Left cardiac atrium (tissue), 4 donors: ENCODE measurements around the gene EFCAB11. TPM values are rescaled to one million over a fixed set of nuclear protein-coding genes. Genes with fewer than 3 reads are reported as not detected.

Source experiments
- ATAC-seq, 2 donors: fragments of 200-7000 bp; cut with Tn5 transposase; one replicate each; pipeline ENCODE4 v1.9.1; 2020; ENCODE audit warnings: mild to moderate bottlenecking in 2 of 2, moderate library complexity in 2 of 2
- DNase-seq: peaks from one replicate; pipeline ENCODE4 v3.0.0-alpha.2; 2020
- intact Hi-C, 2 donors: fragments of 100-400 bp; cut with DNase I; formaldehyde crosslinking; loops; one replicate each; pipeline versions ENCODE4 v1.14.1 to v1.15.1; 2022 to 2023
- total RNA-seq, 2 donors: library from RNA; stranded (reverse); fragmentation: NEBNext Ultra II Directional; extraction: Animal tissue kit (Norgen Biotek cat#: 25700); gene quantifications; one replicate each; pipeline ENCODE4 v1.2.1, GENCODE V29; 2021
- donor health status: DM: no; HTN: yes; CAD: no.
- donor health status: DM: no; HTN: yes; CAD: no; lungs with severe emphysema.
- donor health status: DM: yes; HTN: yes; CAD: no.
- donor health status: Dilated cardiomyopathy.

Gene EFCAB11
- total RNA-seq, 2 donors from 2014 or later = 2.8 to 3.8 TPM

DNA sequence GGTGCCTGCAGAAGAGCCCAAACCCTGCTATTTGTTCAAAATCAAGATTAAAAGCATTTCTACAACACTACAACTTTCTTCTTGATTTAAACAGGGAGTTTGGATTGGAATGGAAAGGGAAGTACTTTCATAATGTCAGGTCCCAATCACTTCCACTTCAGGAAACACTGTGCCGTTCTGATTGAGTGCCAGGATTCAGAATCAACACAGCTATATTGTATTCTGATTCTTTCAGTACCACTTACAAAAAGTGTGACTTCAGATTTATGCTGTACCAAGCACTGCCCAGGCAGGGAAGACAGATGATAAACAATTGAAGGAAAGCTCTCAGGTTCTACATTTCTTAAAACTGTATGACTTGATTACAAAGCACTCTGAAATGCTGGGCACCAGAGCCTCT, 4.4 kb upstream of the EFCAB11 start:
- intact Hi-C loops = no loop called here
- no peak for DNase-seq
- no peak for ATAC-seq

DNA sequence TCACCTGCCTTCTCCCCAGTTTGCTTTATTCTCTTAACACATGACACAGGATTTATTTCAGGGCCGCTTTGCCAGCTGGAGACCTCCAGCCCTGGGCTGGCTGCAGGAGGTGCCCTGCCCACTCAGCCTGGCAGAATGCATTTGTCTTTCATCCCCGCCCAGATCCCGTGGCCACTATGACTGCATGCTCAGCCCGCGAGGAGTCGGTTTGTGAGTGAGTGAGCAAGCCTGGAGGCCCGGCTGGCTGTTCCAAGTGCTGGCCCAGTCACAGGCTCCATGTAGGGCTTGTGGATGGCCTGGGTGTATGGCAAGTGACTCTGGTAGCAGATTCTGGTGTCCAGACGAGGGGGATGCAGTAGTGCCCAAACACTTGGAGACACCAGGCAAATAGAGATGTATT, 3.3 kb upstream of the EFCAB11 start:
- ATAC-seq (no peak), DNase-seq (no peak)
- intact Hi-C loops = no loop called here

DNA sequence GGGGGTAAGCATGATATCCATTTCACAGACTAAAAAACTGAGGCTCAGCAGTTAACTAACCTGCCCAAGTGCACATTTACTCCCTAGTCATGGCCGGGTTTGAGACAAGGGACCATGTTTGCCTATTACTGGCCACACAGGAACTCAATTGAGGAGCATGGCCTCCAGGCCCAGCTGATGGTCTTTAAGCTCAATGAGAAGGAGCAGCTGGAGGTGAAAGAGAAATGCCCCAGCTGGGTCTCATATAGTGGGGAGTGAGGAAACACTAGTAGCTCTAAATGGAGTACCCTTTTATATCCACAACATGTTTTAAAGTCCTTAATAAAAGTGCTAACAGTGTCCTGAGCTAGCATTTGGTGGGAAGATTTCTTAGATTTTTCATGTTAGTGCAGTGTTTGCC, 2.8 kb upstream of the EFCAB11 start:
- ATAC-seq (no peak), DNase-seq (no peak)
- intact Hi-C loops = no loop called here

DNA sequence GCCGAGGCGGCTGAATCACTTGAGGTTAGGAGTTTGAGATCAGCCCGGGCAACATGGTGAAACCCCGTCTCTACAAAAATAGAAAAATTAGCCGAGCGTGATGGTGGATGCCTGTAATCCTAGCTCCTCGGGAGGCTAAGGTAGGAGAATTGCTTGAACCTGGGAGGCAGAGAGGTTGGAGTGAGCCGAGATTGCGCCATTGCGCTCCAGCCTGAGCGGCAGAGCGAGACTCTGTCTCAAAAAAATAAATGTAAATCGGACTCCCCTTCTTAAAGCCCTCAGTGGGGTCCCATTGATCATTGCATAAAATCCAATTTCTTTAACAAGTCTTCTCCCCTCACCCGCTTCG, 2.1 kb upstream of the EFCAB11 start:
- DNase-seq (no peak), ATAC-seq (no peak)
- intact Hi-C loops = no loop called here

DNA sequence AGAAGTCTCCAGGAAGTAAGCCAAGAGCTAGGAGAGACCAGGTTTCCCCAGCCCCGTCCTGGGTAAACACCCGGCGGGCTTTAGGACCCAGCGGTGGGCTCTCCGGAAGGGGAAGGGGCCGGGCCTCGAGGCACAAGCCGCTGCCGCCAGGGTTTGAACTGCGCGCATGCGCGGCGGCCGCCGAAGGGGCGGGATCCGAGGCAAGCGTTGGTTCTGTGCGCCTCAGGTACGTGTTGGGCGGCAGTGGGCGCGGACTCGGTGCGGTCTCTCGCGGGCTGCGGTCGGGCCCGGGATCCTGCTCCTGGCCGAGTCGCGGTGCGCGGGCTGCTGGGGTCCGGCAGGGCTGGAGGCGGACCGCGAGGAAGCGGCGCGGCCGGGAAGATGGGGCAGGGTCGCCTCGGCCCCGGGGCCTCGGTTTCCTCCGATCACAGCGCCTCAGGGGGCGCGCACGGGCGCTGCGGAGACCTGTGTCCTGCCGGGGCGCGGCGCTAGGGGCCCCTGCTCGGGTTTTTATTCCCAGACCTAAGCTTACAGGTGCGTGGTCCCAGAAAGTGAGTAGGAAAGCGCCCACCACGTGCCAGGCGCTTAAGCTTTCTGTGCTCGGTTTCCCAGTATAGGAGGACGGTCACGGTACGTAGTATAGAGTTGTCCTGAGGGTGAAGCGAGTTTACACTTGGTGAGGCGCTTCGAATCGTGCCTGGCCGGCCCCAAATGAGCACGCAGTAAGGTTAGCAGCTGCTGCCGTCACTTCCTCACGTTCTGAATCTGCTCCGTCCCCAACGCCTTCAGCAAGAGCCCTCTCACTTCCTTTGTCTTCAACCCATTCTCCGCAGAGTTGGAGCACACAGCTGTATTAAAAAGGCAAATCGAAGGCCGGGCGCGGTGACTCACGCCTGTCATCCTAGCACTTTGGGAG, 1.5 kb upstream of the EFCAB11 start, which contains the start of gene TDP1:
TSS of gene TDP1 (plus strand) at position 183 of the 916 bp plus-strand sequence. CDS start 7,188 bp downstream, outside the sequence.
- intact Hi-C loops = no loop called here
- DNase-seq (peak; percentile 96), ATAC-seq (peak; percentile 92 to 95)

DNA sequence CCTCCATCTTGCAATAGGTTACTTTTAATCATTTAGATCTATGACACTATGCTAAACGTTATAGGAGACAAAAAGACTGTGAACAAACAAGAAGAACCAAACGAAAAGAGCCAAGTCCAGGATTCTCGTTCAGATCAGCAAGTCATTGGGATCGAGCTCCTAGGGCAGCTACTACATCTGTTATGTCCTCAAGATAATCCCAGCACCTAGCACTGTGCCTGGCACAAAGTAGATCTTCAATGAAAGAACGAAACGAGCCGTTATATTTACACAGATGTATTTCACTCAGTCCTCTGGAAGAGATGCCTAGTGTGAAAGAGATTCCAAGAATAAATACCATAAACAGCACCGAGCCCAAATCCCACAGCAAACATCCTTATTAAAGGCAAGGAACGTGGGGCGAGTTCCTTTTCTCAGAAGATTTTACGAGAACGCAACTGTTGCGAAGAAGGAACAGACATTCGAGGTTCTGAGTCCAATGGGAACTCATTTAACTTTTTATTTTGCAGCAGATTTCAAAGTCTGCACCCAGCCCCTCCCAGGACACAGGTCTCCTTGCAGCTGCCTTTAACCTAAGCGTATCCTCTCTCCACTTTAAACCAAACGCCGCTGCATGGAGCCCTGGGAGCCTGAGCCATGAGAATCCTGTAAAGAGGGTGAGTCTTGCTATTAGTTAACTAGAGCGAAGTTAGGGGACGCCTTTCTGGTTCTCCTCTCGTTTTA, 653 bp upstream of the EFCAB11 start:
- intact Hi-C loops = no loop called here
- DNase-seq = no peak
- ATAC-seq = peak; percentile 21 to 41

DNA sequence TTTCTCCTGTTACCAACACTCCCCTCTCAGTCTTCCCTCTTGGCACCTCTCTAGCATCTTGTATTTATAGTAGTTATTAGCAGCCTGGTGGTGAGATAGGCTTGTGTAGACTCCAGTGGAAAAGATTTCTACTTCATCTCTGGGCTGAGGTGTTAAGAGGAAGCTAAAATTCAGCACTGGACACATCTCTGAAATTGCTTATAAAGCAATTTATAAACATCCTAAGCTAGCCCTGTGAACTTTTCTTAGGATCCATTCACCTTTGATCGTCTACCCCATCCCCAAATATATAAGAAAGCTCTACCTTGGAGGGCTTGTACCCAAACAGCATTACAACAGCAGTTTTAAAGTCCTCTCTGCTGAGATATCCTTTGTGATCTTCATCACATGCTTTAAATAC, 928 bp downstream of the EFCAB11 start:
- intact Hi-C loops = no loop called here
- DNase-seq = no peak
- ATAC-seq = no peak

DNA sequence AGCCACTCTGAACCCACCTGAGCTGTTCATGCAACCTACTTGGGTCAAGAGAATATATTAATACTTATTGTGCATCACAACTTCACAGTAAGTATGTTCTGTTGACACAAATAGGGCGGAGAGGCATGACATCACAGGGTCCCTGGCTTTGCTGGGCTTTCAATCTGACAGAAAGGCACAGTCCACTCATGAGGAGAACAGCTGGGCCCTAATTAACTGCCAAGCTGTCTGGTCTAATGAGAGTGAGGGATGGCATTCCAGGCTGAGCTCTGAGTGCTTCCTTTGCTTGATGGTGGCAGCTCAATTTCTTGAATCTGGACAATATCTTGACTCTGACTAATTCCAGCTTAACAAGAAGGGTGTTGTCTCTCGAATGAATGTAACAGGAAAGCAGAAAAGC, 2.0 kb downstream of the EFCAB11 start:
- intact Hi-C loops = no loop called here
- DNase-seq = no peak
- no peak for ATAC-seq

DNA sequence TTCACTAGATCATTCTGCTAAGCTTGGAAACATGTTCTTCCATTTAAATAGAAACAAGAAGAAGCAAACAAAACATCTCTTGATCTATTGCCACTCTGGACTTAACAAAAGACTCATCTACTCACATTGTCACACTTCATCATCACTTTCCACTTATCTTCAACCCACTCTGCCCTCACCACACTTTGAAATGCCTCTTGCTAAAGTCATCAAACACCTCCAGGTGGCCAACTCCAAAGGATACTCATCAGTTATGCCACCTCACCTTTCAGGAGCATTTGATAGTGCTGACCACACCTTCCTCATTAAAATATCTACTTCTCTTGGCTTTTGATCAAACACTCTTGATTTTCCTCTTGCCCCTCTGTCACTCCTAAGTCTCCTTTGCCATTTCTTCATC, 7.2 kb downstream of the EFCAB11 start:
- intact Hi-C loops = no loop called here
- DNase-seq (no peak), ATAC-seq (no peak)

DNA sequence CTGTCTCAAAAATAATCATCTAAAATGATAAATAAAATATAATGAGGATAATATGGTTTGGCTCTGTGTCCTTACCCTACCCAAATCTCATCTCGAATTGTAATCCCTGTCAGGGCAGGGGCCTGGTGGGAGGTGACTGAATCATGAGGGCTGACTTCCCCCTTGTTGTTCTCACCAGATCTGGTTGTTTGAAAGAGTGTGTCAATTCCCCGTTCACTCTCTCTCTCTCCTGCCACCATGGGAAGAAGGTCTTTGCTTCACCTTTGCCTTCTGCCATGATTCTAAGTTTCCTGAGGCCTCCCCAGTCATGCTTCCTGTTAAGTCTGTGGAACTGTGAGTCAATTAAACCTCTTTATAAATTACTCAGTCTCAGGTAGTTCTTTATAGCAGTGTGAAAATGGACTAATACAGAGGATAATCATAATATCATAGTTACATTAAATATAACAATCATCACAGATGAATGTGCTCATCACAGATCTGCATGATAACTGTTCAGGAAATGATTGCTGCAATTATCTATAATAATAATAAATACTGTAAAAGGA, 12.6 kb downstream of the EFCAB11 start:
- intact Hi-C loops = no loop called here
- ATAC-seq (no peak), DNase-seq (no peak)

DNA sequence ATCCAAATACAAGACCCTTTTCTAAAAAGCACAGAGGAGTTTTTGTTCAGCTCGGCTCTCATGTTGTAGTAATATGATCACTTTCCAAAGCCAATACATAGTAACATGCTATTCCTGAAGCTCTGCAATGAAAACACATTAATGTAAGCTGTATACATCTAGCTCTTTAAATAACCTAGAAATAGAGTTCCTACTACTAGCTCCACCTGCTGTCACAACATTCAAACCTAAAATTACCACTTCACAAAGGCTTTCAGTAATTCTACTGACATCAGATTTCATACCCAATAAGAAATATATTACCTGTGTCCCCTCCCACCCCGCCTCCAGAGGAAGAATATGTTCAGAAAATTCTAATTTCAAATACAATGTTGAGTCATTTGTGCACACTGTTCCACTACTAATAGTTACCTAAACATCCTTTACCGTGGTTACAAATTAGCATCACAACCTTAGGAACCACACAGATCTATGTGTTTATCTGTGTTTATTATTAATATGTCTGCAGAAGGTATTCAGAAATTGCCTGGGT, 17.8 kb downstream of the EFCAB11 start:
- no peak for ATAC-seq
- intact Hi-C loops = no loop called here
- no peak for DNase-seq

DNA sequence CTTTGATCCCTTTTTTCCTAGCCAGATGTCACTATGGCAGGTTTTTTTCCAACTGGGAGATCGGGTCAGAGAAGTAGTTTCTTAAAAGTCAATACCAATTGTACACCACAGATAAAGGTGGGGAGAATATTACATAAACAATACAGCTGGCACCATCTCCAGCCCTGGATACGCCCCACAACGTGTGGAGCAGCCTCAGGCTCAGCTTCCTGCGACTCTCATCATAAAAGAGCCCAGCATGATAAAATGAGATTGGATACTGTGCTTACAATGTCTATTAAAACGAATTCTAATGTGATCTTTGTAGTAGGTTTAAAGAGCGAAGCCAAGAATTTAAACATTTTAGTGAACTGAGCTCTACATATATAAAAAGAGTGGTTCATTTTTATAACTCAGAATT, 21.5 kb downstream of the EFCAB11 start:
- intact Hi-C loops = no loop called here

DNA sequence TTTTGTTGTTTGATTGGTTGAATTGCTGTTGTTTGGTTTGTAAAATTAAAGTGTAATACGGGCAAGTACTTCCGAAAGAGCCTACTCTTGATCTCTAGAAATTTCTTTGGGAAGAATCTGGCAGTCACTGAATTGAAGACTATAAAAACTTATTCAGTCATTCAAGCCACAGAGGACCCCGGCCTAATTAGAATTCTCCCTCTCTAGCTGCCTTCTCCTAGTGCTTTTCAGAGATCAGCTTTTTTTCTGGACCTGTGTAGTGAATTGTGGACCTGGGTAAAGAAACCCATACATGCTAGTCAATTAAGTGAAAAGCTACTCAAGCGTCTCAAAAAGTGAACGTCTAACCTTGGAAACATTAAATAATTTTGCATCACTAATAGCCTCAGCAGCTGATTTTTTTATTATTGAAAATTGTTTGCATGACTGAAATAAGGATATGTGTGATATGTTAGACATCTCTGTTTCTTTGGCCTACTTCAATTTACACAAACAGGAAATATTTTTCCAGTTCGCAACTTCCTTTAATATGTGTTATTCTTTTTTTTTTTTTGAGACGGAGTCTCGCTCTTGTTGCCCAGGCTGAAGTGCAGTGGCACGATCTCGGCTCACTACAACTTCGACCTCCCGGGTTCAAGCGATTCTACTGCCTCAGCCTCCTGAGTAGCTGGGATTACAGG, 27.2 kb downstream of the EFCAB11 start:
- DNase-seq = no peak
- no peak for ATAC-seq
- intact Hi-C loops = no loop called here

More for the DNA sequence above, 21.5 kb downstream of the EFCAB11 start:
- ATAC-seq = no peak
- no peak for DNase-seq

DNA sequence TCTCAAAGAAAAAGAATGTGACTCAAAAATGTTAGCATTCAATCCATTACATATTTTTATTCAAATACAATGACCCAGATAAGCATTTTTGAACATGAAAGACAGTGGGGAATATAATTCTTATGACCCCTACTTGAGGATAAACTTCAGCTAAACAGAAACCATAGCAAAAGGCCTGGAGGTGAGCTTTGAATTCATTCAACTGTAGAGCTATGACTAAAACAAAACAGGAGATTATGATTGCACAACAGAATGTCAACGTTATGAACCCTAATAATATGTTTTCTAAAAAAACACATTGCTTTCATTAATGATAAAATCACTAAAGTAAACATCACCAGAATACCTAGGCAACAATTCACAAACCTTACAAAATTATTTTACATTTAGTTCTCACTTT, 27.8 kb downstream of the EFCAB11 start:
- intact Hi-C loops = no loop called here
- ATAC-seq (peak in 1 of 2 donors; percentile 65), DNase-seq (no peak)

DNA sequence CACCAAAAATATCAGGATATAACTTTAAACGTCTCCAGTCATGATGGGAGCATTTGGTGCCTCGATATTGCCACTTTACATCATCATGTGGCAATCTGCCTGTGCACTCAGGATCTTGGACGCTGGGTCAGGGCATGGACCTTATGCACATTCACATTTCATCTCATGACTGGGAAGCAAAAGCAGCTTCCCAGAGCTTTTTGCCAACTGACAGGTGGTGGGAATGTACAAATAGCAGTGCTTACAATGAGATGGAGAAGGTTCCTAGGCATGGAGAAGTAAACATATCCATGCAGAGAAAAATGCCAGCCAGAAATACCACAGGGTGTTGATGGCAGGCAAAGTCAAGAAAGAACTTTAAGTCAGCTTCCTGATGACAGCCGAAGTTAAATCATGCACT, 30.3 kb downstream of the EFCAB11 start:
- intact Hi-C loops = no loop called here
- DNase-seq (no peak), ATAC-seq (no peak)

DNA sequence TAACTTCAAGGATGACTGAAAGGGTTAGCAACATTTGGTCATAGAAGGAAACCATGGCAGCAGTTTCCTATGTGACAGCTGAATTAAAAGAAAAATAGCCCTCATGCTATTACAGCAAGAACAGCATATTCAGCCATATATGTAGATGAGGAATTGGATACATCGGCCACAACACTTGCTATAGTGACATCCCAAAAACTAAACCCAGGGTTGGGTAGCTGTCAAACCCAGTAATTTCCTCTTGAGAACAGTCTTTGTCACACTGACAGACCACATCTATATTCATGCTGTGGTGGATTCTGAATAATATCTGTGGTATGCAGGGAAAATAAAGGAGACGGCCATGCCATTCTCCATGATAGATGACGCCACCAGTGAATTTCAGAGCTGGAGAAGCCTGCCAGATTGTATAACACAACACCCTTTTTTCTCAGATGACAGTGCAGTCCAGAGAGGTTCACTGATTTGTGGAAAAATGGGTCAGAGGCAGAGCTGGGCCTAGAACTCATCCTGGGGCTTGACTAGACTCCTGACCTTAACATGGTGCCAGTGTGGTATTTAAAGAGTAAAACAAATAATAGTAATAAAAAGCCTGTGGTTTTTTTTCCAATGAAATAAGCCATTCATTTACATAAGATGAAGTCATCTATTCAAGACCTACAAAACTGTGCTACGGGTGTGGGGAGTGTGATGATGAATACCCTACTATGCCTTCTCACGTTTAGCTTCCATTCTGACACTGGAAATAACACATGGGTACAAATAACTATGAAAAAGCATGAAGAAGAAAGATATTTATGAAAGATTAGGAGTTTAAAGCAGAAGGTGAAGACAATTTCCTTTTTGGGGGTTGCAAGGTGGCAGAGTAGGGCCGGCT, 32.3 kb downstream of the EFCAB11 start:
- ATAC-seq = peak in 1 of 2 donors; percentile 39
- intact Hi-C loops = no loop called here
- DNase-seq = no peak

DNA sequence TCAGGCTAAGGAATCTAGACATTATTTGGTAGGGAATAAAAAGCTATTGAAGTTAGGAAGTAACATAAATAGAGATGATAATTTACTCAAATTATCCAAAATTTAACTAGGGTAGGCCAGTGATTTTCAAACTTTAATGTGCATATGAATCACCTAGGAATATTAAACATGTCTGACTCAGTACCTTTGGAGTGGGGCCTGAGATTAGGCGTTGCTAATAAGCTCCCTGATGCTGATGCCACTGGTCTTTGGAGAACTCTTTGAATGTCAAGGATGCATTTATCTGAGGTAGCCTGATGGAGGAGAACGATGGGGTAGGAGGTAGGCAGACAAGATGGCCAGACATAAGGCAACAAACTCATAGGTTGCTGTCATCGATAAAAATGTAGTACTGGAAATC, 33.2 kb downstream of the EFCAB11 start:
- intact Hi-C loops = no loop called here
- no peak for DNase-seq
- ATAC-seq = no peak

DNA sequence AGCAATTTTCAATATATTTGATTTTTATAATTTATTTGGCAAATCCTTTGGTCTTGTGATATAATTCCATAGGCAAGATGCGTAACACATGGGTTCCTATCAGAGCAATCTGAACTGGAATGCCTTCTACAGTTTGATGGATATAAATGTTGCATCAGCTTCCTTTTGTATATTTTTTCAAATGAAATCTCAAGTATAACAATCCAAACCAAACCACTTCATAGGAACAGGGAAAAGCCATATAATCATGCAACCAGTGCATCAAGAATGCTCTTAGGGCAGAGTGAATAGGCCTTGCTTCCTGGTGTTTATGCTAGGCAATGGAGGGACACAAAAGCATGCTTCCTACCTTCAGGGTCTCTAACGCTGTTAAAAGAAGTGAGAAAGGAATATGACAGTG, 34.5 kb downstream of the EFCAB11 start:
- DNase-seq (no peak), ATAC-seq (no peak)
- intact Hi-C loops = no loop called here
